AG10803 (cell line): Measurements from ENCODE around the gene GHR.

Experiments
- DNase-seq: peaks from one replicate; pipeline ENCODE4 v3.0.0; 2010; ENCODE audit warnings: low read depth
- H3K4me3 ChIP-seq: 2 replicates; pipeline ENCODE4 v1.5.1; 2011; ENCODE audit warnings: mild to moderate bottlenecking, low read length, control low read depth
- TF ChIP-seq, protein P1 (sequence below): conservative IDR thresholded peaks from 2 replicates; pipeline ENCODE4 v1.5.1; 2011; ENCODE audit warnings: mild to moderate bottlenecking, low read length, control low read depth, inconsistent platforms

Gene GHR

DNA sequence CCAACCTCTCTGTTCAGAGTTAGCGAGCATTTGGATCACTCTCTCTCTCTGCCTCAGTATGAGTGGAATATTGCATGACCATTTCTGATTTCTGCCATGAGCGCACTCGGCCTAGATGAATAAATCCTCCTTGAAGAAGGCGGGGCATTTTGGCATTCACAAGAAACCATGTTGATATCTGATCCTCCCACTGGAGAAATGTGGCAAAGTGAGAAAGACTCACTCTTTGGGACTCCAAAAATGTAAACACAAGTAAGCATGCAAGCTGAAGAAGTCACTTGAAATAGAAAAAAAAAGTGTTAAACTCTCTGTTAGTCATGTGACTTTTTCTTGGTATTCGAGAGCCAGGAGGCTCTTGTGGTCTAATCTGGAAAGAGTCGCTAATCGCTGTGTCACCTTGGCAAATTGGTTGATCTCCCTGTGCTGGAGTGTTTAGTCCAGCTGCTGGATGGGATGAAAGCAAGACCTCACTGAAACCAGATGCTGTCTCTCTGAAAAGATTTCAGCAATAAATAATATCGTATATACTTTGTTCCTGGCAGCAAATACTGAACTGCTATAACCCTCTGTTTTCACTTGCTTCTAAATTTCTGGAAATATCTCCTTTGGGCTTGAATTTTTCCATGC is 95.5 kb downstream of the GHR start:
- peak; percentile 36 for DNase-seq
- H3K4me3 ChIP-seq = no peak overlapping the region
- TF ChIP-seq, protein P1, sequence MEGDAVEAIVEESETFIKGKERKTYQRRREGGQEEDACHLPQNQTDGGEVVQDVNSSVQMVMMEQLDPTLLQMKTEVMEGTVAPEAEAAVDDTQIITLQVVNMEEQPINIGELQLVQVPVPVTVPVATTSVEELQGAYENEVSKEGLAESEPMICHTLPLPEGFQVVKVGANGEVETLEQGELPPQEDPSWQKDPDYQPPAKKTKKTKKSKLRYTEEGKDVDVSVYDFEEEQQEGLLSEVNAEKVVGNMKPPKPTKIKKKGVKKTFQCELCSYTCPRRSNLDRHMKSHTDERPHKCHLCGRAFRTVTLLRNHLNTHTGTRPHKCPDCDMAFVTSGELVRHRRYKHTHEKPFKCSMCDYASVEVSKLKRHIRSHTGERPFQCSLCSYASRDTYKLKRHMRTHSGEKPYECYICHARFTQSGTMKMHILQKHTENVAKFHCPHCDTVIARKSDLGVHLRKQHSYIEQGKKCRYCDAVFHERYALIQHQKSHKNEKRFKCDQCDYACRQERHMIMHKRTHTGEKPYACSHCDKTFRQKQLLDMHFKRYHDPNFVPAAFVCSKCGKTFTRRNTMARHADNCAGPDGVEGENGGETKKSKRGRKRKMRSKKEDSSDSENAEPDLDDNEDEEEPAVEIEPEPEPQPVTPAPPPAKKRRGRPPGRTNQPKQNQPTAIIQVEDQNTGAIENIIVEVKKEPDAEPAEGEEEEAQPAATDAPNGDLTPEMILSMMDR = no peak

GRCh38 chr5:42520203-42520602 is 97.0 kb downstream of the GHR start:
- TF ChIP-seq, protein P1 = no peak
- no peak overlapping the region for H3K4me3 ChIP-seq
- no peak for DNase-seq

GRCh38 chr5:42520957-42521356 is 97.7 kb downstream of the GHR start:
- no peak overlapping the region for H3K4me3 ChIP-seq
- TF ChIP-seq, protein P1 = no peak
- no peak for DNase-seq

DNA sequence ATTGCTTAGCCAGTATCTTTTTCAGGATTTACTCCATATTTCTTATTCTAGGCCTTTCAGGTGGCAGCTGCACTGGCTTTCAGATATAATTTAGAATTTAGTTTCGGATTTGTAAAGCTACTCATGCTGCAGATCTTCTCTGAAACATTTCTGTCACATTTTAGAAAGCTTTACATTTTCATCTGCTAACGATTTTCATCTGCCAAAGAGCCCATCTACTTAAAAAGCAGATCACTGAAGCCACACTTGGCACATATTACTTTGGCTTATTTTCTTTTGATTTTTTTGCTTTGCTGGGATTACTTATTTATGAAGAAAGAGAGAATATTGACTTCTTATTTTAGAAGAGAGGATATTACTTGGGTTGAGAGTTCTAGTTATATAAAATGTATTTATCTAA is 98.2 kb downstream of the GHR start:
- no peak overlapping the region for H3K4me3 ChIP-seq
- no peak for DNase-seq
- TF ChIP-seq, protein P1 = no peak

DNA sequence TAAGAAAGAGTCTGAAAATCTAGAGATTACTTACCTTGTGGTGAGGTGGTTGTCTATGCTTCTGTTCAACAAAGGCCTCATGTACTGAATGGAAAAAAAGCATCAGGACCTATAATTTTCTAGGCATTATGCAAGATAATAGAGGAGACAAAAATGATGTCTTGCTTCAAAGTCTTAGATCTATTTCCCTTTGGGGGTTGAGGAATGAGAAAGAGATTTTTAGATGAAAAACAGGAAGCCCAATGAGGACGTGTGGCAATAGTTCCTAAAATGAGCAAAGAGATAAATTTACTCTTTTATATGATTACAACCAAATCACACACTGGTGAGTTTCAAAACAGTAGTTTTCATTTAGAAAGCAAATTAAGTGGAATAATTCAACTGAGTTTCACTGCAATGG is 99.5 kb downstream of the GHR start:
- TF ChIP-seq, protein P1 = no peak
- no peak overlapping the region for H3K4me3 ChIP-seq
- no peak for DNase-seq

GRCh38 chr5:42526179-42526578 is 102.9 kb downstream of the GHR start:
- TF ChIP-seq, protein P1 = no peak
- DNase-seq = no peak
- H3K4me3 ChIP-seq = no peak overlapping the region

DNA sequence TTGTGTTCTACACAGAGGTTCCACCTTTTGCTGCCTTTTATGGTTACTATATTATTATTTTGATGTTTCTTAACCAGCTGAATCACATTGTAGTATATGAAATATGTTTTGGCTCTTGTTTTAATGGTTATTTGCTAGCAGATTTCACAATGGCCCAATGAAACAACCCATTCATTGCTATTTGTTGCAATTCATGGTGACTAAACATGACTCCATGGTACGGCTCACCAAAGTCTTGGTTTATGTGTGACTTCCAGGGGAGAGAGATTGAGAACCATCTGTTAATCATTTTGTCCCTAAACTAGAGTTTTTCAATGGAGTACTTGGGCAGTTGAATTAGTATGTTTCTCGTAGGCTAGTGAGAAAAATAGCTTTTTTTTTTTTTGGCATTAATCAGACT is 108.4 kb downstream of the GHR start:
- TF ChIP-seq, protein P1 = no peak
- no peak overlapping the region for H3K4me3 ChIP-seq
- DNase-seq = peak; percentile 15
